ENCODE measurements around the gene ID2. TPM values are rescaled to one million over a fixed set of nuclear protein-coding genes. Genes with fewer than 3 reads are reported as not detected.

ID2 gene
- polyA plus RNA-seq, 3 donors: 282 to 2,821 (median 295) TPM

DNA sequence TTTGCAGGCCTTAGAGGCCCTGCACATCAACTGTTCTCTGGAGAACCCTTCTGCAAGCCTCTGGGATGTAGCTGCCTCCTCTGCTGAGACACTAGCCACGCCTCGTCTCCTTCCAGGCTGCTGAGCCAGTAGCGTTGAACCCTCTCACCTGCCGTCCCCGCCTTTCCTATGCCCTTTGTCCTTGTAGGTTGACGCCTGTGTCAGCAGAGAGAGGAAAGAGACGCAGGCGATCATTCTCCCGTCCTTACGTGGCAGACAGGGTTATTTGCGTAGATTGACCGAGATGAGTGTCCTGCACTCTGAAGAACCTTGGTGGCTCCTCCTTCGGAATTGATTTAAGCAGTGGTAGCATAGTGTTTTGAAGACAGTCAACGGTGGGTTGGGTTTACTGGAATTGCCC lies 27.8 kb downstream of the ID2 start:
- no peaks in the 10 kb centered on the region for H3K4me1 ChIP-seq (ENCODE audit: control insufficient read depth in 1 of 2, insufficient read depth in 2 of 2, low read length in 2 of 2)
- Mint-ChIP-seq H3K36me3 (no peaks in the 10 kb centered on the region), H3K4me1 (peaks cover 4% of the 10 kb centered on the region), H3K27ac (no peak overlapping the region), H3K4me3 (no peak overlapping the region), H3K27me3 (ENCODE audit: low read depth in 3 of 3) (peaks cover 0 to 4% (median 0%) of the 10 kb centered on the region in 3 donors), H3K9me3 (peaks cover 13 to 28% (median 21%) of the 10 kb centered on the region in 7 donors)
- no peak overlapping the region for H3K27ac ChIP-seq (ENCODE audit: low read depth in 1 of 2, low read length in 2 of 2)
- H3K27me3 ChIP-seq (ENCODE audit: control insufficient read depth in 2 of 2, insufficient read depth in 2 of 2, low read length in 2 of 2): no peaks in the 10 kb centered on the region
- TF ChIP-seq, protein P1, sequence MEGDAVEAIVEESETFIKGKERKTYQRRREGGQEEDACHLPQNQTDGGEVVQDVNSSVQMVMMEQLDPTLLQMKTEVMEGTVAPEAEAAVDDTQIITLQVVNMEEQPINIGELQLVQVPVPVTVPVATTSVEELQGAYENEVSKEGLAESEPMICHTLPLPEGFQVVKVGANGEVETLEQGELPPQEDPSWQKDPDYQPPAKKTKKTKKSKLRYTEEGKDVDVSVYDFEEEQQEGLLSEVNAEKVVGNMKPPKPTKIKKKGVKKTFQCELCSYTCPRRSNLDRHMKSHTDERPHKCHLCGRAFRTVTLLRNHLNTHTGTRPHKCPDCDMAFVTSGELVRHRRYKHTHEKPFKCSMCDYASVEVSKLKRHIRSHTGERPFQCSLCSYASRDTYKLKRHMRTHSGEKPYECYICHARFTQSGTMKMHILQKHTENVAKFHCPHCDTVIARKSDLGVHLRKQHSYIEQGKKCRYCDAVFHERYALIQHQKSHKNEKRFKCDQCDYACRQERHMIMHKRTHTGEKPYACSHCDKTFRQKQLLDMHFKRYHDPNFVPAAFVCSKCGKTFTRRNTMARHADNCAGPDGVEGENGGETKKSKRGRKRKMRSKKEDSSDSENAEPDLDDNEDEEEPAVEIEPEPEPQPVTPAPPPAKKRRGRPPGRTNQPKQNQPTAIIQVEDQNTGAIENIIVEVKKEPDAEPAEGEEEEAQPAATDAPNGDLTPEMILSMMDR (IDR thresholded peaks at IDR 0.05): no peak
- 89% methylated on average over 13 of the region's 14 CpGs for WGBS (ENCODE audit: insufficient coverage)
- H4K20me1 ChIP-seq (ENCODE audit: insufficient read depth, low read length): no peaks in the 10 kb centered on the region
- no peak for DNase-seq
- H3K36me3 ChIP-seq (replicated peaks in 1 of 2; ENCODE audit: control insufficient read depth in 1 of 2, insufficient read depth in 2 of 2, low read length in 2 of 2): no peaks in the 10 kb centered on the region
- peaks cover 9 to 31% of the 10 kb centered on the region in 2 donors for H3K9me3 ChIP-seq (replicated peaks in 1 of 2; ENCODE audit: control insufficient read depth in 1 of 2, insufficient read depth in 1 of 2, low read length in 2 of 2)
- intact Hi-C loops (cut with micrococcal nuclease): no loop called here
- H2AFZ ChIP-seq (ENCODE audit: insufficient read depth, low read depth, low read length, poor library complexity, severe bottlenecking): no peak overlapping the region
- no peak overlapping the region for H3K9ac ChIP-seq (ENCODE audit: insufficient read depth, low read length, poor library complexity, severe bottlenecking)
- H3K4me2 ChIP-seq (replicated peaks; ENCODE audit: extremely low read depth, low read length, poor library complexity, severe bottlenecking): no peak overlapping the region
- H3K79me2 ChIP-seq (ENCODE audit: insufficient read depth, low read length): no peaks in the 10 kb centered on the region
- H3K4me3 ChIP-seq (replicated peaks in 1 of 3; ENCODE audit: low read depth in 2 of 3, low read length in 3 of 3): no peak overlapping the region

GRCh38 chr2:8710951-8711350 lies 29.1 kb downstream of the ID2 start:
- intact Hi-C loops (cut with micrococcal nuclease): no loop called here
- H3K27ac Mint-ChIP-seq: no peak overlapping the region
- TF ChIP-seq, protein P1 (IDR thresholded peaks at IDR 0.05): no peak

More at GRCh38 chr2:8710951-8711350, 29.1 kb downstream of the ID2 start:
- Histone ChIP-seq H3K9me3 (replicated peaks in 1 of 2; ENCODE audit: control insufficient read depth in 1 of 2, insufficient read depth in 1 of 2, low read length in 2 of 2) (peaks cover 15 to 42% of the 10 kb centered on the region in 2 donors), H3K4me1 (ENCODE audit: control insufficient read depth in 1 of 2, insufficient read depth in 2 of 2, low read length in 2 of 2) (no peaks in the 10 kb centered on the region), H3K9ac (ENCODE audit: insufficient read depth, low read length, poor library complexity, severe bottlenecking) (no peak overlapping the region), H3K27ac (ENCODE audit: low read depth in 1 of 2, low read length in 2 of 2) (no peak overlapping the region), H3K79me2 (ENCODE audit: insufficient read depth, low read length) (no peaks in the 10 kb centered on the region), H3K4me3 (replicated peaks in 1 of 3; ENCODE audit: low read depth in 2 of 3, low read length in 3 of 3) (no peak overlapping the region), H4K20me1 (ENCODE audit: insufficient read depth, low read length) (no peaks in the 10 kb centered on the region), H3K36me3 (replicated peaks in 1 of 2; ENCODE audit: control insufficient read depth in 1 of 2, insufficient read depth in 2 of 2, low read length in 2 of 2) (no peaks in the 10 kb centered on the region), H2AFZ (ENCODE audit: insufficient read depth, low read depth, low read length, poor library complexity, severe bottlenecking) (no peak overlapping the region), H3K4me2 (replicated peaks; ENCODE audit: extremely low read depth, low read length, poor library complexity, severe bottlenecking) (no peak overlapping the region), H3K27me3 (ENCODE audit: control insufficient read depth in 2 of 2, insufficient read depth in 2 of 2, low read length in 2 of 2) (no peaks in the 10 kb centered on the region)
- 100% methylated on average over 2 of the region's 3 CpGs for WGBS (ENCODE audit: insufficient coverage)
- Mint-ChIP-seq H3K4me1 (peaks cover 4% of the 10 kb centered on the region), H3K4me3 (no peak overlapping the region), H3K36me3 (no peaks in the 10 kb centered on the region), H3K27me3 (ENCODE audit: low read depth in 3 of 3) (peaks cover 0 to 4% (median 0%) of the 10 kb centered on the region in 3 donors), H3K9me3 (peaks cover 17 to 36% (median 27%) of the 10 kb centered on the region in 7 donors)
- no peak for DNase-seq

Measured in CD14-positive monocyte (primary cell).